HepG2 (cell line): ENCODE results near the gene YPEL5.

Experiments used
- EZH2 ChIP-seq: conservative IDR thresholded peaks from 2 replicates; pipeline ENCODE4 v1.6.1; 2012; ENCODE audit warnings: mild to moderate bottlenecking, low read depth, low read length, moderate library complexity
- FOXP4 ChIP-seq: sonication (generic); formaldehyde crosslinking; IDR thresholded peaks from 2 replicates; pipeline ENCODE4 v1.4.0; 2020; ENCODE audit warnings: missing genetic modification reagents
- IRF1 ChIP-seq: sonication (generic); formaldehyde crosslinking; IDR thresholded peaks from 2 replicates; pipeline ENCODE4 v1.4.0; 2020; ENCODE audit warnings: low read depth, mild to moderate bottlenecking, missing genetic modification reagents
- JUN ChIP-seq: sonication (generic); formaldehyde crosslinking; IDR thresholded peaks from 2 replicates; pipeline ENCODE4 v1.4.0; 2020; ENCODE audit warnings: mild to moderate bottlenecking, missing genetic modification reagents
- KAT2B ChIP-seq: fragments of 150-350 bp; IDR thresholded peaks from 2 replicates; pipeline ENCODE4 v1.6.1; 2014; ENCODE audit warnings: low read depth, low read length, borderline replicate concordance
- LRRFIP1 ChIP-seq: sonication (generic); formaldehyde crosslinking; conservative IDR thresholded peaks from 2 replicates; pipeline ENCODE4 v1.4.0; 2020; ENCODE audit warnings: missing genetic modification reagents
- MEIS1 ChIP-seq: sonication (generic); formaldehyde crosslinking; IDR thresholded peaks from 2 replicates; pipeline ENCODE4 v1.9.0; 2021; ENCODE audit warnings: mild to moderate bottlenecking, missing genetic modification reagents, moderate library complexity, borderline replicate concordance
- PCBP2 ChIP-seq: fragments of 200-400 bp; formaldehyde crosslinking; optimal IDR thresholded peaks from 2 replicates; pipeline ENCODE3; 2018; ENCODE audit warnings: low read length, low read depth; ENCODE audit not compliant: poor library complexity, severe bottlenecking
- PHF8 ChIP-seq: sonication (generic); formaldehyde crosslinking; IDR thresholded peaks from 2 replicates; pipeline ENCODE4 v1.5.0; 2020; ENCODE audit warnings: missing genetic modification reagents
- TAF1 ChIP-seq: sonication (generic); formaldehyde crosslinking; IDR thresholded peaks from 2 replicates; pipeline ENCODE4 v1.4.0; 2020; ENCODE audit warnings: missing genetic modification reagents
- TBL1XR1 ChIP-seq: fragments of 150-350 bp; IDR thresholded peaks from 2 replicates; pipeline ENCODE4 v1.6.1; 2014; ENCODE audit warnings: borderline replicate concordance, low read length; ENCODE audit not compliant: partially characterized antibody
- ZBTB7A ChIP-seq: sonication (generic); formaldehyde crosslinking; IDR thresholded peaks from 2 replicates; pipeline ENCODE4 v1.8.0; 2022; ENCODE audit warnings: mild to moderate bottlenecking, missing genetic modification reagents
- ZNF264 ChIP-seq: sonication (generic); formaldehyde crosslinking; IDR thresholded peaks from 2 replicates; pipeline ENCODE4 v1.4.0; 2020; ENCODE audit warnings: missing genetic modification reagents
- TF ChIP-seq, protein P1 (sequence below): sonication (generic); formaldehyde crosslinking; IDR thresholded peaks from 2 replicates; pipeline ENCODE4 v1.5.0; 2020; ENCODE audit warnings: mild to moderate bottlenecking, missing genetic modification reagents, moderate library complexity

- TF ChIP-seq PCBP2 = no peak
- no peak for TF ChIP-seq KAT2B
- no peak for TF ChIP-seq LRRFIP1 (CRISPR knock-in tag)
- no peak for TF ChIP-seq MEIS1
- TF ChIP-seq PHF8 = no peak
- no peak for TF ChIP-seq EZH2
- TF ChIP-seq ZNF264 (CRISPR knock-in tag) = no peak
- TF ChIP-seq, protein P1, sequence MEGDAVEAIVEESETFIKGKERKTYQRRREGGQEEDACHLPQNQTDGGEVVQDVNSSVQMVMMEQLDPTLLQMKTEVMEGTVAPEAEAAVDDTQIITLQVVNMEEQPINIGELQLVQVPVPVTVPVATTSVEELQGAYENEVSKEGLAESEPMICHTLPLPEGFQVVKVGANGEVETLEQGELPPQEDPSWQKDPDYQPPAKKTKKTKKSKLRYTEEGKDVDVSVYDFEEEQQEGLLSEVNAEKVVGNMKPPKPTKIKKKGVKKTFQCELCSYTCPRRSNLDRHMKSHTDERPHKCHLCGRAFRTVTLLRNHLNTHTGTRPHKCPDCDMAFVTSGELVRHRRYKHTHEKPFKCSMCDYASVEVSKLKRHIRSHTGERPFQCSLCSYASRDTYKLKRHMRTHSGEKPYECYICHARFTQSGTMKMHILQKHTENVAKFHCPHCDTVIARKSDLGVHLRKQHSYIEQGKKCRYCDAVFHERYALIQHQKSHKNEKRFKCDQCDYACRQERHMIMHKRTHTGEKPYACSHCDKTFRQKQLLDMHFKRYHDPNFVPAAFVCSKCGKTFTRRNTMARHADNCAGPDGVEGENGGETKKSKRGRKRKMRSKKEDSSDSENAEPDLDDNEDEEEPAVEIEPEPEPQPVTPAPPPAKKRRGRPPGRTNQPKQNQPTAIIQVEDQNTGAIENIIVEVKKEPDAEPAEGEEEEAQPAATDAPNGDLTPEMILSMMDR (CRISPR knock-in tag) = no peak
- TF ChIP-seq TAF1 (CRISPR knock-in tag) = no peak
- no peak for TF ChIP-seq JUN
- TF ChIP-seq FOXP4 (CRISPR knock-in tag) = no peak
- no peak for TF ChIP-seq ZBTB7A (CRISPR knock-in tag)
- TF ChIP-seq IRF1 (CRISPR knock-in tag) = no peak
- no peak for TF ChIP-seq TBL1XR1
These were observed 38.0 kb upstream of the YPEL5 start for GRCh38 chr2:30108851-30109250.
